ENCODE results near the gene PLSCR2.
A peak's percentile ranks its signal among the peaks of the same experiment; 100 is the strongest.
"Not testable (repeated sequence)": the region's sequence is repeated elsewhere in the genome, so short reads cannot be mapped to it uniquely, and the experiment has no call there.

PLSCR2 gene

DNA sequence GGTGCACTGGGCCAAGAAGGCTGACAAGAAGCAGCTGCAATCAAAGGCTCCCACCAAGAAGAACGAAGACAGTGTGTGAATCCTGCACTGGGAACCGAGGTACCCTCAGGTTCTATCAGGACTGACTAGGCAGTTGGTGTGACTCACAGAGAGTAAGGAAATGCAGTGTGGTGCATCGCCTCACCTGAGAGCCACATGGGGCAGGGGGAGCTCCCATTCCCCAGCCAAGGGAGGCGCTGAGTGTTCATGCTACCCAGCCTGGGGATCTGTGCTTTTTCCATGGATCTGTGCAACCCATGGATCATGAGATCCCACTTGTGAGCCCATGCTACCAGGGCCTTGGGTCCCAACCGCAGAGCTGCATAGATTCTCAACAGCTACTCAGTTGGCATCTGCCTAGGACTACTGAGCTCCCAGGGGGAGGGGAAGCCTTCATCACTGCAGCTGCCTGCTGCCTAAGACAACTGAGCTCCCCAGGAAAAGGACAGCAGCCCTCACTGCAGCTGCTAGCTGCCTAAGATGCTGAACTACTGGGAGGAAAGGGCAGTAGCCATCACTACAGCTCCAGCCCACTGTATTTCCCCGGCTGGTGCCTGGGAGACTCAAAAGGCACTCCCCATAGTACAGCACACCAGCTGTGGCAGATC, 6.9 kb upstream of the PLSCR2 start:
- DNase-seq = no peak

DNA sequence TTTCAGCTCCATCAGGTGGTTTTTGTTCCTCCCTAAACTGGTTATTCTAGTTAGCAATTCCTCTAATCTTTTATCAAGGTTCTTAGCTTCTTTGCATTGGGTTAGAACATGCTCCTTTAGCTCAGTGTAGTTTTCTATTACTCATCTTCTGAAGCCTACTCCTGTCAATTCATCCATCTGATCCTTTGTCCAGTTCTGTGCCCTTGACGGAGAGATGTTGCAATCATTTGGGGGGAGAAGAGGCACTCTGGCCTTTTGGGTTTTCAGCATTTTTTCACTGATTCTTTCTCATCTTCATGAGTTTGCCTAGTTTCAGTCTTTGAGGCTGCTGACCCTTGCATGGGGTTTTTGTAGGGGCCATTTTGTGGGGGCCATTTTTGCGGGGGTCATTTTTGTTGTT, 5.6 kb upstream of the PLSCR2 start:
- not testable (repeated sequence) for DNase-seq

DNA sequence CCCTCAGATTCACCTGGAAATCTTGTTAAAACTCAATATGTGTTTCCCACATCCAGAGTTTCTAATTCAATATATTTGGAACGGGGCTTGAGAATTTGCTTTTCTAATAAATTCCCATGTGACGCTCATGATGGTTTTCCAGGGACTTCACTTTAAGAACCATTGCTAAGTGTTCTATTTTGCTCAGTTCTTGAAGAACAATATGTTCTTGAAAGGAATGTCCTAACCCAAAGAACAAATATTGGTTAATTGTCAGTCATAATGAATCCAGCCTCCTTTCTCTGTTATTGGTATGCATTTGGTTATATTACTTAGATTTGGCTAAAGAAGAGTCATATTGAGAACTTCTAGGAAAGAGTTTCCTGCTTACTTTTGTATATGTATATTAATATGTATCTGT, 4.4 kb upstream of the PLSCR2 start:
- DNase-seq = no peak

DNA sequence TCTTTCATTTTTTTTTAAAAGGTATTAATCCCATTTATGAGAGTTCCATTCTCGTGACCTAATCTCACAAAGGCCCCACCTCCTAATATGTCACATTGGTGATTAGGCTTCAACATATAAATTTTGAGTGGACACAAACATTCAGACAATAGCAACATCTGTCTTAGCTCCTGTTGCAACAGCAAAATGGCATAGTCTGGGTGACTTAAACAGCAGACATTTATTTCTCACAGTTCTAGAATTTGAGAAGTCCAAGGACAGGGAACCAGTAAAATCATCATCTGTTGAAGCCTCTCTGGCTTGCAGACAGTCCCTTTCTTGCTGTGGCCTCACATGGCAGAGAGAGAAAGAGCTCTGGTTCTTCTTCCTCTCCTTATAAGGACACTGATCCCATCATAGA, 3.2 kb upstream of the PLSCR2 start:
- DNase-seq = no peak

DNA sequence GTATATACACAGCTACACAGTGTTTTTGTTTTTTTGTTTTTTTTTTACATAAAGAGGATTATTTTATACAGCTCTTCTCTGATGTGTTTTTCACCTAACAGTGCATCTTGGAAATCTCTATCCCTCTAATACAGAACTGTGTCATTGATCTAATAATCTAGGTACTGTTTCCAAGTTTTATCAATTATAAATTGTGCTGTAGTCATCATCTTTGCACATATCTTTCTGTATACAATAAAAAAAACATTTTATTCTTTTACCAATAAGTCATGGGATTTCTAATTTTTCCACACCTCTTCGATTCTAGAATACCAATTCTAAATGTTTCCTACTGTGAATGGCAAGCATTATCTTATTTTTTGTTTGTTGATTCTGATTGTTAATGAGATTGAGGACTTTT, 1.7 kb upstream of the PLSCR2 start:
- DNase-seq = no peak

DNA sequence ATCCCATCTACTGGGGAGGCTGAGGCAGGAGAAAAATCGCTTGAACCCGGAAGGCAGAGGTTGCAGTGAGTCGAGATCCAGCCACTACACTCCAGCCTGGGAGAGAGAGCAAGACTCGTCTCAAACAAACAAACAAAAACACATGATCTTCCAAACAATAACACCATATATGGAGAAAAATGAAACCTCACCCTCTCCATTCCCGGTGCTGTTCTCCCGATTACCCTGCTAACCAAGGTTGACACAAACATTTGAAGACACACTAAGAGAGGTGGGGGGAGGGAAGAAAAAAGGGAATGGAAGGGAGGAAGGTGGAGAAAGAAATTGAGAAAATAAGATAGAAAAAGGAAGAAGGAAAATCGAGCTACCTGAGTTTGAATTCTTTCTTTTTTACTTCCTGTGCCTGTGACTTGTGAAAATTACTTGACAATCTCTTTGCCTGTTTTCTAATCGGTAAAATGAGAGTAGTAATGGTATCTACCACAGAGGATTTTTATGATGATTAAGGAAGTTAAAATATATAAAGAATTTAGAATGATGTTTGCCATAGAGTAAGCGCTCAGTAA, 1.1 kb upstream of the PLSCR2 start:
- DNase-seq = no peak

GRCh38 chr3:146468671-146469149, 651 bp downstream of the PLSCR2 start:
- no peak for DNase-seq

GRCh38 chr3:146468234-146468633, 1.1 kb downstream of the PLSCR2 start:
- no peak for DNase-seq

GRCh38 chr3:146466604-146467003, 2.8 kb downstream of the PLSCR2 start:
- no peak for DNase-seq

DNA sequence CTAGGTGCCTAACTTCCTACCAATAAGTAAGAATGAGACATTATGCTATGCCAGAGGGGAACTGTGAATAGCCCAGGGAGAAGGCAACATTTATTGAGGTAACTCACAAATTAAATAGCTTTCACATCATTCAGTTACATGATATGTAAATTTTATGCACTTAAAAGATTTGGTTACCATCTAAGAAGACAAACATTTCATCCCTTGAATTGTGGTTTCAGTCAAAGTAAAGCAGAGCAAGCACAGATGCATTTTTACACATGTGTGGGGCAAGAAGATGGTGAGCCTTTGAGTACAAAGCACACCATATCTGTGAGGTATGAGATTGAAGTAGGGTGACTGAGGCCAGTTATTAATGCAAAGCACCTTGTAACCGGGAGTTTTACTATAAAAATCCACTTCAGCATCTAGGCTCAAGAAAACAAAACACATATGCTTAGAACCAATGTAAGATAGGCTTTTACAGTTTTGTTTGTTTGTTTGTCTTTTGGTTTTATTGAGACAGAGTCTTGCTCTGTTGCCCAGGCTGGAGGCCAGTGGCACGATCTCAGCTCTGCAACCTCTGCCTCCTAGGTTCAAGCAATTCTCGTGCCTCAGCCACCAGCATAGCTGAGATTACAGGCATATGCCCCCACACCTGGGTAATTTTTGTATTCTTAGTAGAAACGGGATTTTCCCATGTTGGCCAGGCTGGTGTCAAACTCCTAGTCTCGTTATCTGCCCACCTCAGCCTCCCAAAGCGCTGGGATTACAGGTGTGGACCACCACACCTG, 3.5 kb downstream of the PLSCR2 start:
- no peak for DNase-seq

- no peak for DNase-seq
Observed at GRCh38 chr3:146464783-146465182, 4.6 kb downstream of the PLSCR2 start.

GRCh38 chr3:146464005-146464595, 5.3 kb downstream of the PLSCR2 start:
- DNase-seq = no peak

- DNase-seq = no peak
Observed at GRCh38 chr3:146454796-146455195, 14.6 kb downstream of the PLSCR2 start.

GRCh38 chr3:146449613-146450012, 19.7 kb downstream of the PLSCR2 start:
- DNase-seq = peak; percentile 8

- no peak for DNase-seq
Observed at GRCh38 chr3:146449076-146449475, 20.3 kb downstream of the PLSCR2 start.

- DNase-seq = no peak
Observed at GRCh38 chr3:146446026-146446425, 23.3 kb downstream of the PLSCR2 start.

GRCh38 chr3:146440310-146440709, 29.1 kb downstream of the PLSCR2 start:
- DNase-seq = not testable (repeated sequence)

DNA sequence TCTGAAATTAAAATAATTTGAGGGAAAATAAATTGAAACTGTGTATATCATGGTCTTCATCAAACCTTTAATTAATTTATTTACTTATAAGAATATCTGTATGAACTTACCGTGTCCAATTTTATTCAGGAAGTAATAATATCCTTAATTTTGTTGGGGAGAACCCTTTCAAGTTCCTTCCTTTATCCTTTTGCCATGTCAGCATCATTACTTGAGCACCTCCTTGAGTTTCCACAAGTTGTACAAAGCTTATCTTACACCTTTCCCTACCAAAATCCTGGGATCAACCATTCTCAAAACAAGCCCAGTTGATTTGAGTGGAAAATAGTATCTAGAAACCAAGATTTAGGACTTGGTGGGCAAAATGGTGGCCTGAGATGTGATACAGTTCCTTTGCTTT, 37.3 kb downstream of the PLSCR2 start:
- no peak for DNase-seq

- no peak for DNase-seq
Observed at GRCh38 chr3:146431240-146431639, 38.1 kb downstream of the PLSCR2 start.

GRCh38 chr3:146425341-146425740, 44.0 kb downstream of the PLSCR2 start:
- peak; percentile 32 for DNase-seq

DNA sequence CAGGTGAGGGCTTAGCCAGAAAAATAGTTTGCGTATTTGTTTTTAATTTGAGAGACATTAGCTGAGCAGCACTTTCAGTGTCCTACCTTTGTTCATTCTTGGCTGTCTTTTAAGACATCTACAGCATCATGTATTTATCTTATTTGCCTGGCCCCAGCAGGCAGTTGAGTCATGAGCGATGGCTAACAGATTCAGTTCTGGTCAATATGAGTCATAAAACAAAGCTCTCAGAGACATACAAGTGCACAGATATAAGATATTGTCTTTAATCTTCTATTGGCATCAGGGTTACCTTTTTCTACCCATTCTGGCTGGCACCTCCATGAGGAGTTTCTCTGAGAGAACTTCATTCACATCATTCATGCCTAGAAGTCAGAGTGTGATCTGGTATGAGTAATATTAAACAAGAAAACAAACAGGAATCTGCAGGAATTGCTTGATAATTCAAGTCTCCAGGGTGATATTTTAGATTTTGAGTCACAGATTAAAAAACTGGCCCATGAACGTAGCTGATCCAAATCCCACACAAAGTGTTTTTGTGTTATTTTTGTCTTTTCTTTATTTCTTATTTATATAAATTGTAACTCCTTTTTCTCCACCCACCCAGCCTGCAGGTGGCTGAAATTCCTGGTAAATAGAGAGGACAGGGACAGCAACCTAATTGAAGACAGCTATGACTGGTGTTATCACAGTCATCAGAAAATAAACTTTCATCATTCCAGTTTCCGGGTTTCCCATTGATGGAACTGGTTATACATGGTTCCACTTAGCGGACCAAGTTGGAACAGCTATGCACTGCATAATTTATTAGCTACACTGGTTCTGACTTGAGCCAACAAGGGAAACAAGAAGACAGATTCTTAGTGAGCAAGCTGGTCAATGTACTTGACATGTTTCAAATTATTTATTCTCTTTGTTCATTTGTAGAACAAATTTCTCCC, 47.3 kb downstream of the PLSCR2 start:
- no peak for DNase-seq

DNA sequence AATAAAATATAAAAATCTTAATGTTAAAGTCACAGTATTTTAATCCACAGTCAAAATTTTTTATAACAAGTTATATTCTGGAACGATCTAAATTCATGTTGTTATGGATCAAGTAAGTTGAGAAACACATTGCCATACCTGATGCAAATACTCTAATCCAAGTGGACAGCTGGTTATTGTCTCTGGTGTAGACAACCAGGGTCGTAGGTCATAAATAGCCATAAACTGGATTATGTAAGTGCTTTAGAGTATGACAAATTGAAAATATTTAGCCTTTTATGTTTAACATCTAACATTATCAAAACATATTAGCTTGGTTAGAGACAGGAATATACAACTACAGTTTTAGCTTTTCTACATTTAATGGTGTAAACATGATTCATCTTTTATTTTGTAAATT, 53.0 kb downstream of the PLSCR2 start:
- no peak for DNase-seq

GRCh38 chr3:146414010-146414409, 55.4 kb downstream of the PLSCR2 start:
- no peak for DNase-seq

Measured in OCI-M1 (cell line).